Caco-2 (cell line): ENCODE results near the gene ZNF275. TPM values are rescaled to one million over a fixed set of nuclear protein-coding genes. Genes with fewer than 3 reads are reported as not detected.

Experiments
- BruUV-seq: library from RNA; stranded (reverse); fragments of 400-500 nt; replicated peaks from 2 replicates; lab custom pipeline; 2021; lab: Mats Ljungman, UMichigan
- CTCF ChIA-PET: fragments of 300-600 bp; sonication (Branson Sonifier 250); formaldehyde crosslinking; loops from one replicate; lab custom pipeline; 2022; ENCODE audit warnings: antibody characterized with exemption; lab: Charles Lee
- POLR2A ChIA-PET: fragments of 300-600 bp; sonication (Branson Sonifier 250); formaldehyde crosslinking; loops from one replicate; lab custom pipeline; 2022; ENCODE audit warnings: antibody characterized with exemption; lab: Charles Lee
- DNase-seq, 2 experiments: peaks; one replicate each; pipeline versions ENCODE4 v3.0.0 to v3.0.0-alpha.2; 2020 to 2022
- H3K27me3 ChIP-seq: replicated peaks from 2 replicates; pipeline ENCODE4 v1.6.0; 2011; ENCODE audit warnings: low read length; ENCODE audit not compliant: control insufficient read depth, insufficient read depth
- H3K36me3 ChIP-seq: 2 replicates; pipeline ENCODE4 v1.5.1; 2011; ENCODE audit warnings: low read length; ENCODE audit not compliant: control insufficient read depth, insufficient read depth
- H3K4me1 ChIP-seq: fragments of 250-450 bp; sonication (Bioruptor Pico); 2 replicates; pipeline ENCODE4 v1.5.1; 2020; ENCODE audit warnings: mild to moderate bottlenecking
- H3K4me3 ChIP-seq: 2 replicates; pipeline ENCODE4 v1.5.1; 2011; ENCODE audit warnings: low read depth, mild to moderate bottlenecking, control low read depth, low read length
- H3K9me3 ChIP-seq: fragments of 250-450 bp; sonication (Bioruptor Pico); 2 replicates; pipeline ENCODE4 v1.5.1; 2020; ENCODE audit warnings: mild to moderate bottlenecking, moderate library complexity
- H3K27ac Mint-ChIP-seq: one replicate; pipeline ENCODE4 v1.8.0; 2022; ENCODE audit warnings: mixed read lengths; ENCODE audit not compliant: unreplicated experiment
- H3K27me3 Mint-ChIP-seq: one replicate; pipeline ENCODE4 v1.8.0; 2022; ENCODE audit warnings: mixed read lengths; ENCODE audit not compliant: insufficient read depth, unreplicated experiment
- H3K36me3 Mint-ChIP-seq: one replicate; pipeline ENCODE4 v1.8.0; 2022; ENCODE audit warnings: mild to moderate bottlenecking, mixed read lengths; ENCODE audit not compliant: insufficient read depth, unreplicated experiment
- H3K4me1 Mint-ChIP-seq: one replicate; pipeline ENCODE4 v1.8.0; 2022; ENCODE audit warnings: low read depth, mixed read lengths; ENCODE audit not compliant: unreplicated experiment
- H3K4me3 Mint-ChIP-seq: one replicate; pipeline ENCODE4 v1.8.0; 2022; ENCODE audit warnings: mild to moderate bottlenecking, moderate library complexity, mixed read lengths; ENCODE audit not compliant: unreplicated experiment
- H3K9me3 Mint-ChIP-seq: one replicate; pipeline ENCODE4 v1.8.0; 2022; ENCODE audit warnings: mixed read lengths; ENCODE audit not compliant: unreplicated experiment
- CTCF ChIP-seq, 2 experiments: fragments of 200-600 bp in 1 of 2; IDR thresholded peaks; 1 replicate in 1 of 2; 2 replicates in 1 of 2; pipeline versions ENCODE4 v1.5.1 to v1.8.0; 2011 to 2022; ENCODE audit warnings: antibody characterized with exemption in 1 of 2, control low read depth in 1 of 2, inconsistent platforms in 1 of 2, low read depth in 1 of 2, low read length in 1 of 2, mild to moderate bottlenecking in 1 of 2, moderate library complexity in 1 of 2; ENCODE audit not compliant: insufficient read depth in 1 of 2, severe bottlenecking in 1 of 2, unreplicated experiment in 1 of 2
- intact Hi-C: fragments of 100-400 bp; cut with micrococcal nuclease; formaldehyde crosslinking; loops from one replicate; pipeline ENCODE4 v1.10.0; 2022; ENCODE audit not compliant: unreplicated experiment
- total RNA-seq: library from RNA; stranded (reverse); gene quantifications from 2 replicates; pipeline ENCODE4 v1.2.3, GENCODE V29; 2022

Gene ZNF275
- total RNA-seq, 1 experiment from 2014 or later: 5.6 TPM

GRCh38 chrX:153310901-153311300, 23.1 kb upstream of the ZNF275 start:
- ChIA-PET POLR2A (no interaction called here), CTCF (no interaction called here)
- H3K4me1 Mint-ChIP-seq: no peaks in the 10 kb centered on the region
- H3K9me3 ChIP-seq: no peaks in the 10 kb centered on the region
- H3K27ac Mint-ChIP-seq: no peak overlapping the region
- no peaks in the 10 kb centered on the region for H3K27me3 ChIP-seq
- H3K9me3 Mint-ChIP-seq: no peaks in the 10 kb centered on the region
- peaks cover 10% of the 10 kb centered on the region for H3K27me3 Mint-ChIP-seq
- H3K4me3 ChIP-seq: no peak overlapping the region
- no peaks in the 10 kb centered on the region for H3K4me1 ChIP-seq
- no peaks in the 10 kb centered on the region for H3K36me3 Mint-ChIP-seq
- intact Hi-C loops: no loop called here
- H3K4me3 Mint-ChIP-seq: no peak overlapping the region
- TF ChIP-seq CTCF (IDR thresholded peaks at IDR 0.05; ENCODE audit: insufficient read depth in 1 of 2, low read depth in 1 of 2, low read length in 1 of 2, severe bottlenecking in 1 of 2, unreplicated experiment in 1 of 2): no peak
- H3K36me3 ChIP-seq: no peaks in the 10 kb centered on the region
- DNase-seq: no peak
- no TSS peak for BruUV-seq

GRCh38 chrX:153312041-153312440, 21.9 kb upstream of the ZNF275 start:
- Histone ChIP-seq H3K9me3 (no peaks in the 10 kb centered on the region), H3K4me3 (no peak overlapping the region), H3K27me3 (no peaks in the 10 kb centered on the region), H3K36me3 (no peaks in the 10 kb centered on the region), H3K4me1 (no peaks in the 10 kb centered on the region)
- Mint-ChIP-seq H3K4me1 (no peaks in the 10 kb centered on the region), H3K27me3 (peaks cover 10% of the 10 kb centered on the region), H3K9me3 (no peaks in the 10 kb centered on the region), H3K36me3 (no peaks in the 10 kb centered on the region), H3K27ac (no peak overlapping the region), H3K4me3 (no peak overlapping the region)
- no peak for TF ChIP-seq CTCF (IDR thresholded peaks at IDR 0.05; ENCODE audit: insufficient read depth in 1 of 2, low read depth in 1 of 2, low read length in 1 of 2, severe bottlenecking in 1 of 2, unreplicated experiment in 1 of 2)
- no peak for DNase-seq
- ChIA-PET POLR2A (no interaction called here), CTCF (no interaction called here)
- BruUV-seq: no TSS peak
- intact Hi-C loops: no loop called here

- ChIA-PET CTCF (no interaction called here), POLR2A (no interaction called here)
- no peak for TF ChIP-seq CTCF (IDR thresholded peaks at IDR 0.05; ENCODE audit: insufficient read depth in 1 of 2, low read depth in 1 of 2, low read length in 1 of 2, severe bottlenecking in 1 of 2, unreplicated experiment in 1 of 2)
- Mint-ChIP-seq H3K9me3 (no peaks in the 10 kb centered on the region), H3K36me3 (no peaks in the 10 kb centered on the region), H3K4me3 (no peak overlapping the region), H3K27me3 (peaks cover 6% of the 10 kb centered on the region), H3K27ac (no peak overlapping the region), H3K4me1 (no peaks in the 10 kb centered on the region)
- Histone ChIP-seq H3K4me1 (no peaks in the 10 kb centered on the region), H3K4me3 (no peak overlapping the region), H3K36me3 (no peaks in the 10 kb centered on the region), H3K27me3 (no peaks in the 10 kb centered on the region), H3K9me3 (no peaks in the 10 kb centered on the region)
- no TSS peak for BruUV-seq
- DNase-seq: no peak
- intact Hi-C loops: no loop called here
These were observed 21.1 kb upstream of the ZNF275 start for GRCh38 chrX:153312842-153313241.
